Stomach (tissue), 9 donors: ENCODE data around the gene PLEKHM2. TPM values are rescaled to one million over a fixed set of nuclear protein-coding genes. Genes with fewer than 3 reads are reported as not detected.

Source experiments
- DNase-seq, 2 donors: peaks; one replicate each; pipeline versions ENCODE4 v3.0.0 to v3.0.0-alpha.2; 2013 to 2019
- H3K27ac ChIP-seq, 5 donors: fragments of 200-600 bp in 4 of 5; sonication (generic) in 4 of 5; one replicate each; pipeline ENCODE4 v1.5.1; 2013 to 2019; ENCODE audit warnings: mild to moderate bottlenecking in 1 of 5, moderate library complexity in 1 of 5
- H3K27me3 ChIP-seq, 3 donors: fragments of 200-600 bp; sonication (generic); one replicate each; pipeline ENCODE4 v1.5.1; 2017 to 2019; ENCODE audit warnings: mixed run types in 1 of 3
- H3K36me3 ChIP-seq, 4 donors: fragments of 200-600 bp; sonication (generic); 1 replicate in 3 of 4; 2 replicates in 1 of 4; pipeline ENCODE4 v1.5.1; 2016 to 2019
- H3K4me1 ChIP-seq, 4 donors: fragments of 200-600 bp; sonication (generic); one replicate each; pipeline ENCODE4 v1.5.1; 2016 to 2019
- H3K4me3 ChIP-seq, 4 donors: fragments of 200-600 bp; sonication (generic) in 3 of 4; one replicate each; pipeline ENCODE4 v1.5.1; 2016 to 2019; ENCODE audit warnings: mild to moderate bottlenecking in 1 of 4
- H3K9me3 ChIP-seq, 4 donors: fragments of 200-600 bp; sonication (generic); one replicate each; pipeline ENCODE4 v1.5.1; 2016 to 2019
- EP300 ChIP-seq: sonication (generic); formaldehyde crosslinking; IDR thresholded peaks from one replicate; pipeline ENCODE4 v1.6.1; 2017; ENCODE audit warnings: antibody characterized with exemption
- POLR2A ChIP-seq, 4 donors: fragments of 450-650 bp; IDR thresholded peaks; one replicate each; pipeline ENCODE4 v1.6.1; 2016; ENCODE audit warnings: antibody characterized with exemption in 4 of 4, control low read depth in 2 of 4, mild to moderate bottlenecking in 1 of 4, moderate library complexity in 1 of 4
- POLR2AphosphoS5 ChIP-seq, 3 donors: sonication (generic); formaldehyde crosslinking; IDR thresholded peaks; one replicate each; pipeline ENCODE4 v1.6.1; 2016; ENCODE audit warnings: antibody characterized with exemption in 3 of 3
- WGBS, 5 donors: extraction: QIAGEN DNeasy Blood & Tissue Kit in 3 of 5; methylation state at CpG; one replicate each; pipeline versions ENCODE4 v1.1.5 to v1.1.7; 2013 to 2018; 5-methylcytosine and 5-hydroxymethylcytosine counted together
- intact Hi-C: fragments of 100-400 bp; cut with DNase I; formaldehyde crosslinking; loops from one replicate; pipeline ENCODE4 v1.15.1; 2023; ENCODE audit warnings: low total_unique reads
- polyA plus RNA-seq, 3 donors: library from polyadenylated mRNA; stranded (reverse); fragments of 200-250 nt; gene quantifications; one replicate each; pipeline ENCODE4 v1.2.3, GENCODE V29; 2013
- total RNA-seq, 5 donors: library from RNA; depleted of rRNA; stranded (reverse); fragments of >200 nt; gene quantifications; one replicate each; pipeline versions ENCODE4 v1.1.0 to v1.2.3, GENCODE V29; 2014 to 2016
- TF ChIP-seq, protein P1 (sequence below), 7 experiments: fragments of 450-650 bp in 4 of 7; fragments of 200-600 bp in 3 of 7; sonication (generic) in 3 of 7; IDR thresholded peaks; one replicate each; pipeline ENCODE4 v1.5.1; 2016 to 2019; ENCODE audit warnings: antibody characterized with exemption in 7 of 7, control low read depth in 2 of 7, mild to moderate bottlenecking in 1 of 7
- donor health status: healthy with polysubstance abuse.
- donor health status: Bipolar disorder and iron deficiency.
- donor health status: healthy.

Gene PLEKHM2
- total and polyA plus RNA-seq, 8 donors, result 19.3 to 63.0 (median 30.9) TPM

DNA sequence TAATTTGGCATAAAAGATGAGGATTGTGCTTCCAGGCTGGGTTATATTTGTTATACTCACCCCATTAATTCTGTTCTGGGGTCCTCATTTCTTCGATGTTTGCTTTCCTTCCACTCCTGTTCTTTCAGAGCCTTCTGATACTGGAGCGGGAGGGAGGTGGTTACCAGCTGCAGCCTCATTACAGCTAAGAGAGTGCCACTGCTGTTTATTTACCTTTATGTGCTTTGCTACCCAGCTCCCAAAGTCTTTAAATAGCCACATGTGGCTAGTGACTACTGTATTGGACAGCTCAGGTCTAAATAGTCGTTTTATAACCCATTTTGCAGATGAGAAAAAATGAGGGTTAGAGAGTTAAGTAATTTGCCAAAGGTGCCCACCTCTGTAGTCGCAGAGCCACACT lies 25.1 kb downstream of the PLEKHM2 start:
- Histone ChIP-seq H3K27ac (no peak overlapping the region), H3K9me3 (no peaks in the 10 kb centered on the region), H3K4me1 (peaks cover 1 to 68% (median 35%) of the 10 kb centered on the region in 4 donors), H3K36me3 (peaks cover 0 to 10% (median 4%) of the 10 kb centered on the region in 4 donors), H3K27me3 (no peaks in the 10 kb centered on the region), H3K4me3 (no peak overlapping the region)
- intact Hi-C loops, result no loop called here
- 73 to 85% (median 83%) methylated on average over 4 of the region's 4 CpGs for WGBS, 5 donors
- no peak for TF ChIP-seq EP300
- no peak for TF ChIP-seq POLR2A (IDR thresholded peaks at IDR 0.05)
- TF ChIP-seq, protein P1, sequence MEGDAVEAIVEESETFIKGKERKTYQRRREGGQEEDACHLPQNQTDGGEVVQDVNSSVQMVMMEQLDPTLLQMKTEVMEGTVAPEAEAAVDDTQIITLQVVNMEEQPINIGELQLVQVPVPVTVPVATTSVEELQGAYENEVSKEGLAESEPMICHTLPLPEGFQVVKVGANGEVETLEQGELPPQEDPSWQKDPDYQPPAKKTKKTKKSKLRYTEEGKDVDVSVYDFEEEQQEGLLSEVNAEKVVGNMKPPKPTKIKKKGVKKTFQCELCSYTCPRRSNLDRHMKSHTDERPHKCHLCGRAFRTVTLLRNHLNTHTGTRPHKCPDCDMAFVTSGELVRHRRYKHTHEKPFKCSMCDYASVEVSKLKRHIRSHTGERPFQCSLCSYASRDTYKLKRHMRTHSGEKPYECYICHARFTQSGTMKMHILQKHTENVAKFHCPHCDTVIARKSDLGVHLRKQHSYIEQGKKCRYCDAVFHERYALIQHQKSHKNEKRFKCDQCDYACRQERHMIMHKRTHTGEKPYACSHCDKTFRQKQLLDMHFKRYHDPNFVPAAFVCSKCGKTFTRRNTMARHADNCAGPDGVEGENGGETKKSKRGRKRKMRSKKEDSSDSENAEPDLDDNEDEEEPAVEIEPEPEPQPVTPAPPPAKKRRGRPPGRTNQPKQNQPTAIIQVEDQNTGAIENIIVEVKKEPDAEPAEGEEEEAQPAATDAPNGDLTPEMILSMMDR (IDR thresholded peaks at IDR 0.05), result no peak
- TF ChIP-seq POLR2AphosphoS5 (IDR thresholded peaks at IDR 0.05), result no peak
- DNase-seq, result no peak

DNA sequence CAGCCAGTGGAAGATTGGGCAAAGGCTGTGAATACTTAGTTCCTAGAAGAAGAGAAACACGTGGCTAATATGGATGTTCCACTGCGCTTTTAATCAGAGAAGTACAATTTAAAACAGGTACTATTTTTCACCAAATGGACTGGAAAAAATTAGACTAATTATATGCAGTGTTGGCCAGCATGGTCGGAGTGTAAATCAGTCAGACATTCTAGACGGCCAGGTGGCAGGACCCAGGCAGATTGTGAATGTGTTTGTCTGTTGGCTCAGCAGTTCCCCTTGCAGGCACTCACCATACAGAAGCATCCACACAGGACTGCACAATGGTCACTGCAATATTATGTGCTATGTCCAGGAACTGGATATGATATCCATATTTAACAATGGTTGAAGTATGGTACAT lies 28.0 kb downstream of the PLEKHM2 start:
- no peak for DNase-seq
- intact Hi-C loops, result no loop called here
- TF ChIP-seq EP300, result no peak
- TF ChIP-seq POLR2AphosphoS5 (IDR thresholded peaks at IDR 0.05), result no peak
- TF ChIP-seq, protein P1 (IDR thresholded peaks at IDR 0.05), result no peak
- TF ChIP-seq POLR2A (IDR thresholded peaks at IDR 0.05), result no peak
- Histone ChIP-seq H3K9me3 (no peaks in the 10 kb centered on the region), H3K27ac (no peak overlapping the region), H3K27me3 (no peaks in the 10 kb centered on the region), H3K36me3 (peaks cover 8 to 15% (median 12%) of the 10 kb centered on the region in 4 donors), H3K4me1 (peaks cover 9 to 72% (median 39%) of the 10 kb centered on the region in 4 donors), H3K4me3 (no peak overlapping the region)
- WGBS, 5 donors, result 52 to 78% (median 68%) methylated on average over 4 of the region's 4 CpGs

DNA sequence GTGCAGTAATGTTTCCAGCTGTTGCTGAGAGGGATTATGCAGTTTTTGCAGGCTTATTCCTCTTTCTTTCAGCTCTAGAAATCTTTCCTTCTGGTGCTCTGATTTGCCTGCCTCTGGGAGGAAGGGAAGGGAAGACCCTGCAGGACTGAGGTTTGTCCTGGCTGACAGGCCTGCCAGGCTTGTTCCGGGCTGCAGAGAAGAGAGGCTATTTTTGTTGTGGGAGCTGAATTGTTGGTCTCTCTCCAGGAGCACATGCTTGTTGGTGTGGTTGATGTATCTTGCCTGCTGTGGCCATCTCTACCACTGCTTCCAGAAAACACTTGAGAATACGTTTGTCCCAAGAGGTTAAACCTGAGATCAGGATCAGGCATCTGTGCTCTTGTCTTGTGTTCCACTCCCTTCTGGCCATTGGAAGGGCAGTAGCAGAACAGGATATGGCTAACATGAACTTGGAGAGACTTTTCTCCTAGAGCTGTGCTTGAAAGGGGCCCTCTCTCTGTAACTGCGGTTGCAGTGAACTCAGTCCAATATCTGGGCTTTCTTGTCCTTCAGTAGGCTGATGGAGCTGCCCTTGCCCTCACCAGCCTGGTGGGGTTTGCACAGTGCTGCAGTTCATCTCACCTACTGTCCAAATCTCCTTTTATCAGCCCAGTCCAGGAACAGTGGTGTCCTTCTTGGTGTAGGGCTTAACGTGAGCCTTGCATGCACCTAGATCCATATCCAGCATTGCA lies 30.5 kb downstream of the PLEKHM2 start:
- WGBS, 5 donors, result 45 to 70% (median 47%) methylated on average over 3 to 4 of the region's 4 CpGs

DNA sequence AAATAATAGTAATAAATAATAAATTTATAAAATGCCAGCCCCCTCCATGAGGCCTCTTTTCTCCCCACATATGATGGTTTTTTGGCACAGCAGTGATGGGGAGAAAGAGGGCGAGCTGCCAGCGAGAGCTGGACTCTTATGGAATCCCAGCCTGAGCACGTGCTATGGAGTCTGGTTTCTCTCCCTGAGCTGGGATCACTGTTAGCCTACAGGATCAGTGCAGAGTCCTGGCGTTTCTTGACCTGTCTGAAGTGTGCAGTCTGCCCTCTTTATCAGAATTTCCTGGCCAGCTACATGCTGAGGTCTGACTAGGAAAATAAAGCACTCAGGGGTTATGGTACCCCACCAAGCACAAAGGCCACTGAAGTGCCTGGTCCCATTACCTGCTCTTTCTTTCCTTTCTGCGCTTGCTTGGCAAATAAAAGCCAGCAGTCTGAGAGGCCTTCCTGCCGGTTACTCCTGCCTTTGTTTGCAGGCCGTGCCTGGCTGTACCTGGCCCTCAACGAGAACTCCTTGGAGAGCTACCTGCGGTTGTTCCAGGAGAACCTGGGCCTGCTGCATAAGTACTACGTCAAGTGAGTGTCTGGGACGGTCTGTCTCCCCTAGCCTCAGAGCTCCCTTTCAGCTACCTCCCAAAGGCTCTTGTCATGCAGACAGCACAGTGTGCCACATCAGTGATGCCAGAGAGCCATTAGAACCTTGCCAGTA lies 33.5 kb downstream of the PLEKHM2 start:
- WGBS, 5 donors, result 28 to 52% (median 48%) methylated on average over 11 of the region's 11 CpGs
- Histone ChIP-seq H3K4me3 (no peak overlapping the region), H3K4me1 (peaks cover 27 to 76% (median 43%) of the 10 kb centered on the region in 4 donors), H3K27me3 (no peaks in the 10 kb centered on the region), H3K27ac (peak overlapping the region; percentile 72 to 91 (median 85)), H3K36me3 (peaks cover 43 to 69% (median 64%) of the 10 kb centered on the region in 4 donors), H3K9me3 (no peaks in the 10 kb centered on the region)
- peak; percentile 74 to 82 for DNase-seq
- TF ChIP-seq POLR2AphosphoS5 (IDR thresholded peaks at IDR 0.05), result peak in 1 of 3 donors; percentile 31
- TF ChIP-seq, protein P1 (IDR thresholded peaks at IDR 0.05), result peak in 1 of 7 experiments; percentile 4
- TF ChIP-seq POLR2A (IDR thresholded peaks at IDR 0.05), result no peak
- intact Hi-C loops, result no loop called here

More for the DNA sequence above, 30.5 kb downstream of the PLEKHM2 start:
- H3K4me3 ChIP-seq, result no peak overlapping the region
- intact Hi-C loops, result no loop called here
- no peaks in the 10 kb centered on the region for H3K27me3 ChIP-seq
- DNase-seq, result peak in 1 of 2 donors; percentile 51
- H3K27ac ChIP-seq, result peak overlapping the region in 3 of 5 donors; percentile 29 to 85 (median 56)
- peaks cover 27 to 67% (median 44%) of the 10 kb centered on the region in 4 donors for H3K4me1 ChIP-seq
- H3K36me3 ChIP-seq, result peaks cover 25 to 39% (median 34%) of the 10 kb centered on the region in 4 donors
- H3K9me3 ChIP-seq, result no peaks in the 10 kb centered on the region
- TF ChIP-seq POLR2AphosphoS5 (IDR thresholded peaks at IDR 0.05) (no peak), EP300 (no peak), POLR2A (IDR thresholded peaks at IDR 0.05) (no peak)
- TF ChIP-seq, protein P1 (IDR thresholded peaks at IDR 0.05), result no peak
